Spleen (tissue), 11 donors: ENCODE measurements around the gene AXIN2. TPM values are rescaled to one million over a fixed set of nuclear protein-coding genes. Genes with fewer than 3 reads are reported as not detected.
"Not testable (repeated sequence)": the region's sequence is repeated elsewhere in the genome, so short reads cannot be mapped to it uniquely, and the experiment has no call there.

Source experiments
- DNase-seq: peaks from one replicate; pipeline ENCODE4 v3.0.0-alpha.2; 2020
- H3K27ac ChIP-seq, 8 donors: fragments of 200-600 bp; sonication (generic) in 7 of 8; 1 replicate in 4 of 8; 2 replicates in 4 of 8; pipeline versions ENCODE4 v1.5.0 to v1.8.0; 2016 to 2021; ENCODE audit warnings: inconsistent platforms in 4 of 8, mild to moderate bottlenecking in 4 of 8, moderate library complexity in 1 of 8
- H3K27me3 ChIP-seq, 7 donors: fragments of 200-600 bp; sonication (generic) in 6 of 7; replicated peaks in 1 of 7; 1 replicate in 4 of 7; 2 replicates in 3 of 7; pipeline versions ENCODE4 v1.5.0 to v1.8.0; 2016 to 2021; ENCODE audit warnings: inconsistent platforms in 3 of 7, mild to moderate bottlenecking in 1 of 7
- H3K36me3 ChIP-seq, 6 donors: fragments of 200-600 bp; sonication (generic) in 5 of 6; 1 replicate in 4 of 6; 2 replicates in 2 of 6; pipeline versions ENCODE4 v1.5.0 to v1.8.0; 2016 to 2021; ENCODE audit warnings: inconsistent platforms in 2 of 6
- H3K4me1 ChIP-seq, 6 donors: fragments of 200-600 bp; sonication (generic) in 5 of 6; 1 replicate in 3 of 6; 2 replicates in 3 of 6; pipeline versions ENCODE4 v1.5.0 to v1.8.0; 2016 to 2021; ENCODE audit warnings: inconsistent platforms in 3 of 6
- H3K4me3 ChIP-seq, 8 donors: fragments of 200-600 bp; sonication (generic) in 7 of 8; 1 replicate in 4 of 8; 2 replicates in 4 of 8; pipeline versions ENCODE4 v1.5.0 to v1.8.0; 2016 to 2021; ENCODE audit warnings: inconsistent platforms in 4 of 8, mild to moderate bottlenecking in 4 of 8, moderate library complexity in 2 of 8
- H3K9me3 ChIP-seq, 8 donors: fragments of 200-600 bp; sonication (generic) in 7 of 8; 1 replicate in 4 of 8; 2 replicates in 4 of 8; pipeline versions ENCODE4 v1.5.0 to v1.8.0; 2016 to 2021; ENCODE audit warnings: inconsistent platforms in 4 of 8
- POLR2A ChIP-seq, 3 donors: fragments of 450-650 bp; IDR thresholded peaks; one replicate each; pipeline ENCODE4 v1.5.1; 2017; ENCODE audit warnings: antibody characterized with exemption in 3 of 3, mild to moderate bottlenecking in 1 of 3
- POLR2AphosphoS5 ChIP-seq, 3 donors: sonication (generic); formaldehyde crosslinking; IDR thresholded peaks; one replicate each; pipeline ENCODE4 v1.5.1; 2017; ENCODE audit warnings: antibody characterized with exemption in 3 of 3
- WGBS, 5 donors: extraction: QIAGEN DNeasy Blood & Tissue Kit in 3 of 5; methylation state at CpG; one replicate each; pipeline versions ENCODE4 v1.1.5 to v1.1.7; 2013 to 2018; 5-methylcytosine and 5-hydroxymethylcytosine counted together
- intact Hi-C: fragments of 100-400 bp; cut with DNase I; formaldehyde crosslinking; loops from one replicate; pipeline ENCODE4 v1.15.0; 2023; ENCODE audit warnings: low total_unique reads
- polyA plus RNA-seq, 3 donors: library from polyadenylated mRNA; stranded (reverse); fragments of 200-250 nt; gene quantifications; one replicate each; pipeline ENCODE4 v1.2.1, GENCODE V29; 2013
- total RNA-seq, 7 donors: library from RNA; depleted of rRNA in 3 of 7; stranded (reverse); fragments of >200 nt in 3 of 7; fragmentation: NEBNext Ultra II Directional in 4 of 7; extraction: Animal tissue kit (Norgen Biotek cat#: 25700) in 4 of 7; gene quantifications; one replicate each; pipeline versions ENCODE4 v1.1.0 to v1.2.1, GENCODE V29; 2016 to 2021
- TF ChIP-seq, protein P1 (sequence below), 11 experiments: fragments of 200-600 bp in 7 of 11; fragments of 450-650 bp in 4 of 11; sonication (generic) in 4 of 11; IDR thresholded peaks in 8 of 11; conservative IDR thresholded peaks in 3 of 11; 1 replicate in 7 of 11; 2 replicates in 4 of 11; pipeline versions ENCODE4 v1.4.0 to v1.8.0; 2016 to 2021; ENCODE audit warnings: antibody characterized with exemption in 11 of 11, inconsistent platforms in 4 of 11, mild to moderate bottlenecking in 1 of 11
- donor health status: healthy with polysubstance abuse.
- donor health status: DM: no; HTN: no; CAD: no; lungs with moderate emphysema.
- donor health status: DM: no; HTN: no; CAD: no.
- donor health status: Bipolar disorder and iron deficiency.
- donor health status: healthy.
- donor health status: DM: no; HTN: no; CAD: no.
- donor health status: DM: yes; HTN: yes; CAD: no.

Gene AXIN2
- total and polyA plus RNA-seq, 10 donors, result 1.1 to 16.6 (median 11.0) TPM

DNA sequence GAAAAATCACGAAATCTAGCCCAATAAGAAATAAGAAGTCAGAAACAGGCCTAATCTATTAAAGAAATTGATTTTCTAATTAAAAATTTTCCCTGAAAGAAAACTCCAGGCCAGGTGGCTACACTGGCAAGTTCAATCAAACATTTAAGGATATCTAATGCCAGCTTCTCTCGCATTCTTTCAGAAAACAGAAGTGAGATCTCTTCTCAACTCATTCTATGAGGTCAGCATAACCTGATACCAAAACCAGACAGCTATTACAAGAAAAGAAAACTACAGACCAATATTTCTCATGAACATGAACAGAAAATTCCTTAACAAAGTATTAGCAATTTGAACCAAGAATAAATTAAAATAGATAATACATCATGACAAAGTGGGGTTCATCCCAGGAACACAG is 52.4 kb downstream of the AXIN2 start:
- no peaks in the 10 kb centered on the region for H3K9me3 ChIP-seq
- no peaks in the 10 kb centered on the region for H3K36me3 ChIP-seq
- TF ChIP-seq, protein P1, sequence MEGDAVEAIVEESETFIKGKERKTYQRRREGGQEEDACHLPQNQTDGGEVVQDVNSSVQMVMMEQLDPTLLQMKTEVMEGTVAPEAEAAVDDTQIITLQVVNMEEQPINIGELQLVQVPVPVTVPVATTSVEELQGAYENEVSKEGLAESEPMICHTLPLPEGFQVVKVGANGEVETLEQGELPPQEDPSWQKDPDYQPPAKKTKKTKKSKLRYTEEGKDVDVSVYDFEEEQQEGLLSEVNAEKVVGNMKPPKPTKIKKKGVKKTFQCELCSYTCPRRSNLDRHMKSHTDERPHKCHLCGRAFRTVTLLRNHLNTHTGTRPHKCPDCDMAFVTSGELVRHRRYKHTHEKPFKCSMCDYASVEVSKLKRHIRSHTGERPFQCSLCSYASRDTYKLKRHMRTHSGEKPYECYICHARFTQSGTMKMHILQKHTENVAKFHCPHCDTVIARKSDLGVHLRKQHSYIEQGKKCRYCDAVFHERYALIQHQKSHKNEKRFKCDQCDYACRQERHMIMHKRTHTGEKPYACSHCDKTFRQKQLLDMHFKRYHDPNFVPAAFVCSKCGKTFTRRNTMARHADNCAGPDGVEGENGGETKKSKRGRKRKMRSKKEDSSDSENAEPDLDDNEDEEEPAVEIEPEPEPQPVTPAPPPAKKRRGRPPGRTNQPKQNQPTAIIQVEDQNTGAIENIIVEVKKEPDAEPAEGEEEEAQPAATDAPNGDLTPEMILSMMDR (IDR thresholded peaks at IDR 0.05 in 8 of 11, conservative IDR thresholded peaks at IDR 0.05 in 3 of 11), result no peak
- no peak overlapping the region for H3K27ac ChIP-seq
- no peaks in the 10 kb centered on the region for H3K4me1 ChIP-seq
- whole genome bisulfite sequencing, 5 donors, result 41 to 71% (median 64%) methylated on average over 2 of the region's 2 CpGs
- intact Hi-C loops, result no loop called here
- no peak for DNase-seq
- H3K27me3 ChIP-seq, result no peaks in the 10 kb centered on the region
- H3K4me3 ChIP-seq, result no peak overlapping the region

DNA sequence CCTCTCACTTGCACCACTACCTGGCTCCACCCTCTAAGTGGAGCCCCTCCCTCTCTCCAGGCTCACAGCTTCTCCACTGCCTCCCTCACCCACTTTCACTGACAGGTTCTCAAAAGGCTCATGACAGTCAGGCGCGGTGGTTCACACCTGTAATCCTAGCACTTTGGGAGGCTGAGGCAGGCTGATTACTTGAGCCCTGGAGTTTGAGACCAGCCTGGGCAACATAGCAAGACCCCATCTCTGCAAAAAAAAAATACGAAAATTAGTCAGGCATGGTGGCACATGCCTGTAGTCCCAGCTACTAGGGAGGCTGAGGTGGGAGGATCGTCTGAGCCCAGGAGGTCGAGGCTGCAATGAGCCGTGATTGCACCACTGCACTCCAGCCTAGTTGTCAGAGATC is 56.8 kb downstream of the AXIN2 start:
- intact Hi-C loops, H3K4me3 ChIP-seq, H3K36me3 ChIP-seq, DNase-seq, H3K27ac ChIP-seq, H3K4me1 ChIP-seq, H3K9me3 ChIP-seq, H3K27me3 ChIP-seq: not testable (repeated sequence)
- WGBS, 5 donors, result 73 to 89% (median 85%) methylated on average over 6 of the region's 6 CpGs

DNA sequence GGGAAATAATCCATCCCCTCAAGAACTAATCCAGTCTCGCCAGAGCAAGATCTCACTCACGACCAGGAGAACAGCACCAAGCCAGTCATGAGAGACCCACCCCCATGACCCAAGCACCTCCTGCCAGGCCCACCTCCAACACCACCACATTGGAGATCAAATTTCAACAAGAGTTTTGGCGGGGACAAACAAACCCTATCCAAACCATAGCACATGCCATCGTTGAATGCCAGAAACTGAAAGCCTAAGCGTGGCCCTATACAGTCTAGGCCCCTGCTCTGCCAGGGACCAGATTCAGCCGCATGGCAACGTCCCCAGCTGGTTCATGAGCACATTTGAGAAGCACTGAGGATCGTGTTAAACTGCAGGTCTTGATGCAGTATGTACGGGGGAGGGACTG is 57.3 kb downstream of the AXIN2 start:
- Histone ChIP-seq H3K4me1 (no peaks in the 10 kb centered on the region), H3K27ac (no peak overlapping the region), H3K36me3 (no peaks in the 10 kb centered on the region), H3K4me3 (no peak overlapping the region), H3K9me3 (no peaks in the 10 kb centered on the region), H3K27me3 (peaks cover 0 to 7% (median 0%) of the 10 kb centered on the region in 7 donors)
- TF ChIP-seq POLR2AphosphoS5 (IDR thresholded peaks at IDR 0.05), result no peak
- no peak for TF ChIP-seq POLR2A (IDR thresholded peaks at IDR 0.05)
- TF ChIP-seq, protein P1 (IDR thresholded peaks at IDR 0.05 in 8 of 11, conservative IDR thresholded peaks at IDR 0.05 in 3 of 11), result no peak
- 81 to 88% (median 84%) methylated on average over 7 to 9 of the region's 9 CpGs for WGBS, 5 donors
- intact Hi-C loops, result no loop called here
- DNase-seq, result no peak

DNA sequence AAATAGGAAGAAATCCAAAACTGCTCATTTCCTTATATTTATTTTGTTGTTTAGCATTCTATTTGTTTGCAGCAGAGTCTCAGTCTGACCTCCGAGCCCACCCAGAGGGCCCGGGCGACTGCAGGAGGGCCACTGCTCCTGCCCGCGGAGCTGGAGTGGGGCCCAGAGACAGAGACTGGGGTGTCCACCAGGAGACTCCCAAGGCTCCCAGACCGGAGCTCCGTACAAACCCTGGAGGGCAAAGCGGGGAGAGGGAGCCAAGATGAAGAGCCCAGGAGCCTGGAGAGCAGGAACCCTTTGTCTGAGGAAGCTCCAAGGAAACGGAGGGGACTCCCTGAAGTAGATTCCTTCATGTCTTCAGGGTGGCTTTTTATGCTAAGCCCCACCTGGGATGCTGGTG is 57.9 kb downstream of the AXIN2 start:
- DNase-seq, result no peak
- no peak for TF ChIP-seq POLR2A (IDR thresholded peaks at IDR 0.05)
- TF ChIP-seq, protein P1 (IDR thresholded peaks at IDR 0.05 in 8 of 11, conservative IDR thresholded peaks at IDR 0.05 in 3 of 11), result no peak
- TF ChIP-seq POLR2AphosphoS5 (IDR thresholded peaks at IDR 0.05), result no peak
- WGBS, 5 donors, result 85 to 93% (median 88%) methylated on average over 9 of the region's 9 CpGs
- Histone ChIP-seq H3K36me3 (no peaks in the 10 kb centered on the region), H3K27ac (no peak overlapping the region), H3K4me3 (no peak overlapping the region), H3K9me3 (no peaks in the 10 kb centered on the region), H3K27me3 (peaks cover 0 to 12% (median 0%) of the 10 kb centered on the region in 7 donors), H3K4me1 (no peaks in the 10 kb centered on the region)
- intact Hi-C loops, result no loop called here

DNA sequence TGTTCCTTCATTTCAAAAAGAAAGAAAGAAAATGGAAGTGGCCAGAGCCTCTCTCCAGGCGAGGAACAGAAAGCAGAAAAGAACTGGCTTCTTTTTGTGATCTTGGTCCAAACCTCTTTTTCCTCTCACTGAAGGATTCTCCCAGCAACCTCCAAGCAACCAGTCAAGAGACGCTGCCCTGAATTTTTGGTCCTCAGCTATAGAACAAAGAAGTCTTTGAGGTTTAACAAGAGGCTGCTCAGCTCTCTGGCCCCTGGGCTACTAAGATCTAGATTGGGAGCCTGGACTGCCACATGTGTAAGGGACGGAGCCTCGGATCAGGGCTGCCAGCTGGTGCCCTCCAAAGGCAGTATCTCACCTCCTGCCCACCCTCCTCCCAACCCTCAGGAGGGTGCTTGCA is 62.6 kb downstream of the AXIN2 start:
- Histone ChIP-seq H3K4me3 (no peak overlapping the region), H3K9me3 (no peaks in the 10 kb centered on the region), H3K4me1 (no peaks in the 10 kb centered on the region), H3K27ac (no peak overlapping the region), H3K36me3 (no peaks in the 10 kb centered on the region), H3K27me3 (peaks cover 0 to 39% (median 0%) of the 10 kb centered on the region in 7 donors)
- intact Hi-C loops, result no loop called here
- WGBS, 5 donors, result 81 to 96% (median 87%) methylated on average over 2 to 4 of the region's 4 CpGs
- DNase-seq, result no peak
- TF ChIP-seq POLR2AphosphoS5 (IDR thresholded peaks at IDR 0.05), result no peak
- TF ChIP-seq POLR2A (IDR thresholded peaks at IDR 0.05), result no peak
- TF ChIP-seq, protein P1 (IDR thresholded peaks at IDR 0.05 in 8 of 11, conservative IDR thresholded peaks at IDR 0.05 in 3 of 11), result no peak
